Activated CD8-positive, alpha-beta memory T cell treated with anti-CD3 and anti-CD28 coated beads for 36 hours (primary cell): Measurements from ENCODE around the gene RNF182. TPM values are rescaled to one million over a fixed set of nuclear protein-coding genes. Genes with fewer than 3 reads are reported as not detected.
"Not testable (repeated sequence)": the region's sequence is repeated elsewhere in the genome, so short reads cannot be mapped to it uniquely, and the experiment has no call there.

Experiments used
- CTCF ChIA-PET: fragments of 350-600 bp; sonication (Branson Sonifier 250); formaldehyde crosslinking; loops from one replicate; lab custom pipeline; 2021; ENCODE audit warnings: antibody characterized with exemption; lab: Charles Lee
- POLR2A ChIA-PET: fragments of 350-600 bp; sonication (Branson Sonifier 250); formaldehyde crosslinking; loops from one replicate; lab custom pipeline; 2021; ENCODE audit warnings: antibody characterized with exemption; lab: Charles Lee
- total RNA-seq, 2 experiments: library from RNA; stranded (reverse); gene quantifications; one replicate each; pipeline ENCODE4 v1.2.3, GENCODE V29; 2021

RNF182 gene
- total RNA-seq, 2 experiments from 2014 or later, result not detected

DNA sequence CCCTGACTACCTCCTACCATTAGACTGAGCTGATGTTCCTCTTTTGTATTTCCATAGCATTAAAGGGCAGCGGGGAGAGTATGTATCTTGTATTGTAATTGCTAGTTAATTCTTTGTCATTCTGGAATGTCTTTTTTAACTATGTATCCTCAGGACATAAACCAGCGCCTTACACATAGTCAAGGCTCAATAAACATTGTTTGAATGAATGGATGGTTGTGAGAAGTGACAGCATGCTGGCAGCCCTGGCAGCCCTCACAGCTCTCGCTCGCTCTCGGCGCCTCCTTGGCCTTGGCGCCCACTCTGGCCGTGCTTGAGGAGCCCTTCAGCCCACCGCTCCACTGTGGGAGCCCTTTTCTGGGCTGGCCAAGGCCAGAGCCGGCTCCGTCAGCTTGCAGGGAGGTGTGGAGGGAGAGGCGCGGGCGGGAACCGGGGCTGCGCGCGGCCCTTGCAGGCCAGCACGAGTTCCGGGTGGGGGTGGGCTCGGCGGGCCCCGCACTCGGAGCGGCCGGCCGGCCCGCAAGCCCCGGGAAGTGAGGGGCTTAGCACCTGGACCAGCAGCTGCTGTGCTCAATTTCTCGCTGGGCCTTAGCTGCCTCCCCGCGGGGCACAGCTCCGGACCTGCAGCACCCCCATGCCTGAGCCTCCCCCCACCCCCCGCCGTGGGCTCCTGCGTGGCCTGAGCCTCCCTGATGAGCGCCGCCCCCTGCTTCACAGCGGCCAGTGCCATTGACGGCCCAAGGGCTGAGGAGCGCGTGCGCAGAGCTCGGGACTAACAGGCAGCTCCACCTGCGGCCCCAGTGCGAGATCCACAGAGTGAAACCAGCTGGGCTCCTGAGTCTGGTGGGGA lies 93.1 kb downstream of the RNF182 start:
- ChIA-PET CTCF (interaction anchor here (1.4 kb wide), 1 partner anchor 11 kb away, joined by 3 read pairs; no protein-coding TSS in a partner anchor), POLR2A (no interaction called here)

DNA sequence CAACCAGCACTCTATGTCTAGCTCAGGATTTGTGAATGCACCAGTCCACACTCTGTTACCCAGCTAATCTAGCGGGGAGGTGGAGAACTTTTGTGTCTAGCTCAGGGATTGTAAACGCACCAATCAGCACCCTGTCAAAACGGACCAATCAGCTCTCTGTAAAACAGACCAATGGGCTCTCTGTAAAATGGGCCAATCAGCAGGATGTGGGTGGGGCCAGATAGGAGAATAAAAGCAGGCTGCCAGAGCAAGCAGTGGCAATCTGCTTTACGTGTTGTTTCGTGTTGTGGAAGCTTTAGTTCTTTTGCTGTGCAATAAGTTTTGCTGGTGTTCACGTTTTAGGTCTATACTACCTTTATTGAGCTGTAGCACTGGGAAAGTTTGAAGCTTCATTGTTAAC lies 93.8 kb downstream of the RNF182 start:
- CTCF ChIA-PET, result interaction anchor here (1.4 kb wide), 1 partner anchor 11 kb away, joined by 3 read pairs; no protein-coding TSS in a partner anchor
- POLR2A ChIA-PET, result not testable (repeated sequence)

DNA sequence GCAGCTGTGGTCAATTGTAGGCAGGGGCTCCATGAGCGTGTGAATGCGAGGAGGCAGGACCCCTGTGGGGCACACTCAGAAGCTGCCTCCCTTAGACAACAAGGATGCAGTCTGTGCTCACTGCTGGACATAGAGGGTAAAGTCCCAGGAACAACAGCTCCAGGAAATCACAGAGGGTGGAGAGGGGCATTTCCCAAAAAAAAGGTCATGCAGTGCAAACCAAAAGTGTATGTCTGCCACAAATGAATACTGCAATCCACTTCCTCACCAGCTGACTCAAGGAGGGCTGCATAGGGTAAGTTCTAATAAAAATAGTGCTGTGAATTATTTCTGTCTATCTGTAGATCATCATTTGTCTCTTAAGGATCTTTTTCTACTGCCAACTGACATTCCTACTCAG lies 95.8 kb downstream of the RNF182 start:
- ChIA-PET CTCF (interaction anchor here (0.6 kb wide), 1 partner anchor 1602 kb away, joined by 3 read pairs; no protein-coding TSS in a partner anchor), POLR2A (no interaction called here)

DNA sequence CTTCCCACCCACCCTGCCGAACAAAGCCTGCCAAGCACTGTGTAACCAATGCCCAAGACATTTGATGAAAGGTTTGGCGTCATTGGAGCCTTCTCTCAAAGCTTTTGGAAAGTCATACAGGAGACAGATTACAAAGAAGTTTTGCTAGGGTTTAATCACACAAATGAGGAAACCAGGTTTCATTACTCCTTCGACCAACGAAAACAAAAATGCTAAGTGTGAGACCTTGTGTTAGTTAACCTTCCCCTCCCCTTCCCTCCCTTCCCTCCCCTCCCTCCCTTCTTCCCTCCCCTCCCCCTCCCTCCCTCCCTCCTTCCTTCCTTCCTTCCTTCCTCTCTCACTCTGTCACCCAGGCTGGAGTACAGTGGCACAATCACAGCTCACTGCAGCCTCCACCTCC lies 96.7 kb downstream of the RNF182 start:
- ChIA-PET CTCF (no interaction called here), POLR2A (no interaction called here)

DNA sequence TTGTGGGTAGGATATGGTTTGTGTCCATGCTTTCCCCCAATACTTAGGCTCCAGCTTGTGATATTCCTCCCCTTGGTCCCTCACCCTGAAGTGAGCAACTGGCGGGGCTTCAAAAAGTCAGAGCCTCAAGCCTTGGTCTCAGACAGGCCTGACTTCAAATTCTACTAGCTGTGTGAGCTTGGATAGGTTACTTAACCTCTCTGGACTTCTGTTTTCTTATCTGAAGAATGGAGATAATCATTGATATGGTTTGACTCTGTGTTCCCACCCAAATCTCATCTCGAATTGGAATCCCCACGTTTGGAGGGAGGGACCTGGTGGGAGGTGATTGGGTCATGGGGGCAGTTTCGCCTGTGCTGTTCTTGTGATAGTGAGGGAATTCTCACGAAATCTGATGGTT lies 97.9 kb downstream of the RNF182 start:
- POLR2A ChIA-PET, result no interaction called here
- CTCF ChIA-PET, result no interaction called here

DNA sequence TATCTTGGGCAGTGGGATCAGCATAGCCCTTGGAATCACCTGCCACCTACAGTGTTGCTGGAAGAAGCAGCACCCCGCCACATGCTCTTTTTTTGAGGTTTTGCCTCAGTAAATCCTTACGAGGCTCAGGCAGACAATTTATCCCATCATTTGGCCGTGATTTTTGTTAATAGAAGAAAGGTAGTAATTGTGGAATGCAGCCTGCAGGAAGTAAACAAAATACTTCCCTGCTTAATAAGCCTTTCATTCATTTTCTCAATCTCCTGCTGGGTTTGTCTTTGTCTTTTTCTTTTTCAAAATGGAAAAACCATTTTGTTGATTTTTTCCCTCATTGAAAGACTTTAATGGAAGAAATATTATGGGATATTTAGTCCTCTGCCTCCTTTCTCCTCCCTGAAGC lies 99.1 kb downstream of the RNF182 start:
- CTCF ChIA-PET, result interaction anchor here (0.5 to 0.8 kb wide), 2 partner anchors 16 to 150 kb away, joined by 3 to 7 read pairs; no protein-coding TSS in a partner anchor
- POLR2A ChIA-PET, result no interaction called here

DNA sequence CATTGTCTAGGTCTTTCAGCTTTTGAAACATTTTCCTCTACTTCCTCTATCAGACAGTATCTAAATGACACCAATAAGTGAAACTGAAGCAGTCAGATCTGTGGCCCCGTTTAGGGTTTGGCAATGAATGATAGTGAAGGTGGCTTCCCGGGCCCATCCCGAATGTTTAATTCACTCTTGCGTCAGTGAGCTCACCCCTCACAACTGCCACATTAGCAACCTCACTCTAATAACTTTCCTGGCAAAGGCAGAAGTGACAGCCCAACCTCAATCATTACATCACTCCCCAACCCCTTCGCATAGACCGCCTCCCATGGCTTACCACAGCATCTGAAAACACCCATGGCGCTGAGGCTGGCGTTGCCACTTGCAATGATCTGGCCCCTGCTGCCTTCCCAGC lies 100.4 kb downstream of the RNF182 start:
- ChIA-PET POLR2A (no interaction called here), CTCF (no interaction called here)

DNA sequence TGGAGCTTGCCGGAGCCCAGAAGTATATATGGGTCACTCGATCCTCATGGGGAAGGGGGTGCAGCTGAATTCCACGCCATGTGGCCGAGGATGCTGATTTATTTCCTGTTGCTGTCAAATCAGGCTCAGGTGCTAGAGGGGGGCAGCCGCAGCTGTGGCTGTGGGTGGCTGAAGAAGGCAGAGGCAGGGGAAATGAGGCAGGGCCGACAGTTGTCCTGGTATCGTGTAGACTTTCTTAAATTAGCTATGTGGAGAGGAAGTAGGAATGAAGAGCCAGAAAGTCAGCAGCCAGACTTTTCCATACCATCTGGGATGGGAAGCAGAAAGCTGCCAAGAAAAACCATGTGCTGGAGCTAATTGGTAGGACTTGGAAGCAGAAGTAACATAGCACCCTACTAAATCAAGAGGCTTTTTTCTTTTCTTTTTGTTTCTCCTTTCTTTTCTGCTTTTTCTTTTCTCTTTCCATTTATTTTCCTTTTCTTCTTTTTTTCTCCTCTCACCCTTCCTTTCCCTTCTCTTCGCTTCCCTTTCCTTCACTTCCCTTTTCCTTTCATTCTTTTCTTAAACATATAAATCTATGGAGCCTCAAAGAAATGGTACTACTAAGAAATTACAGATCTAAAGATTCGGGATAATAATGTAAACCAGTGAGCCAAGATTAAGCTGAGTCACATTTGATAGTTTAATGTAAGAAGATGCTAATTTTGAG lies 102.2 kb downstream of the RNF182 start:
- ChIA-PET POLR2A (no interaction called here), CTCF (no interaction called here)

DNA sequence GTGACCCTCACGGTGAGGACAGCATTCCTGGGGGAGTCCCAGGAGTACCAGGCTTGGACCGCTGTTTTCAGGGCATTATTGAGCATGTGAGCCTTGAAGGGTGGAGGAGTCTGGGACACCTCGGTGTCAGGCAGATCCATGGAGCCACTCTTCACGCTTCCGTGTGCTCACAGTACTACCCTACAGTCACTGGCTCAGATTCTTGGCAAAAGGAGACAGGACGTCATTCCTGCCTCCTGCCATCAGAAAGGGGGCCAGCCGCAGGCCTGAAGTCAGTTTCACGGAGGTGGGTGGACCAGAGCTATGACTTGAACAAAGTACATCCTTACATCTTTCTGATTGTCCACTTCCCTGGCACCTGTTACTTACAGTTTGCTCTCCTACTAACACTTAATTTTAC lies 103.9 kb downstream of the RNF182 start:
- POLR2A ChIA-PET, result no interaction called here
- CTCF ChIA-PET, result interaction anchor here (1.2 kb wide), 1 partner anchor 10 kb away, joined by 3 read pairs; no protein-coding TSS in a partner anchor

DNA sequence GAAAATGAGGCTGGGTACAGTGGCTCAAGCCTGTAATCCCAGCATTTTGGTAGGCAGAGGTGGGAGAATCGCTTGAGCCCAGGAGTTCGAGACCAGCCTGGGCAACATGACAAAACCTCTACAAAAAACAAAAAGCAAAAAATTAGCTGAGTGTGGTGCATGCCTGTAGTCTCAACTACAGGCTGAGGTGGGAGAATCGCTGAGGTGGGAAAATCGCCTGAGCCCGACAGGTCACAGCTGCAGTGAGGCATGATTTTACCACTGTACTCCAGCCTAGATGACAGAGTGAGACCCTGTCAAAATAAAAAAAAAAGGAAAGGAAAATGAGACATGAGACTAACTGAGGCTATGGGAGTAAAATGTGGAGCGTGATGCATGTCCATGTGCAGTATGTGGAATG lies 104.9 kb downstream of the RNF182 start:
- ChIA-PET POLR2A (no interaction called here), CTCF (interaction anchor here (1.2 kb wide), 1 partner anchor 11 kb away, joined by 3 read pairs; no protein-coding TSS in a partner anchor)

Other genes starting within 250 kb of the RNF182 start
- gene RANBP9, start 213.1 kb upstream of the RNF182 start, total RNA-seq, result 10 to 100 TPM; 44.8 to 47.4 TPM
- gene MCUR1, start 110.4 kb upstream of the RNF182 start, total RNA-seq, result 10 to 100 TPM; 51.7 to 54.7 TPM
- 10 to 100 TPM; 45.6 to 48.3 TPM for gene CD83, start 192.8 kb downstream of the RNF182 start, total RNA-seq